ENCODE results near the gene MBD3L4. TPM values are rescaled to one million over a fixed set of nuclear protein-coding genes. Genes with fewer than 3 reads are reported as not detected.

Gene MBD3L4
- total and polyA plus RNA-seq, 10 of the 15 experiments (the other 5 are each of a cell fraction or from before 2014, with no cell fraction given), result not detected

DNA sequence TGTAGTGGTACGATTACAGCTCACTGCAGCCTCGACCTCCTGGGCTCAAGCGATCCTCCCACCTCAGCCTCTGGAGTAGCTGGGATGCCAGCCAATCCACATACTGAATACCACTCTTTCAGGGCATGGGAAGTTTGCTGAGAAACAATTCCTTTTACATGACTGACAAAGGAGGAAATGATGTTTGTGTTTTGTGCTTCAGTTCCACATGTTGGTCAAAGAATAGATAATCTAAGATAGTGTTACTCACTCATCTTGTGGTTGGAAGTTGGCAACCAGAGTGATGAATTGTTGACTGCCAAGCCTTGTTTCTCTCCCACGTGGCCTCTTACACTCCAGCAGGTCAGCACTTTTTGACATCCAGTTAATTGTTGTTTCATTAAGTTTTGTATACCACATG is 26.3 kb downstream of the MBD3L4 start (continued):
- TF ChIP-seq, protein P1, sequence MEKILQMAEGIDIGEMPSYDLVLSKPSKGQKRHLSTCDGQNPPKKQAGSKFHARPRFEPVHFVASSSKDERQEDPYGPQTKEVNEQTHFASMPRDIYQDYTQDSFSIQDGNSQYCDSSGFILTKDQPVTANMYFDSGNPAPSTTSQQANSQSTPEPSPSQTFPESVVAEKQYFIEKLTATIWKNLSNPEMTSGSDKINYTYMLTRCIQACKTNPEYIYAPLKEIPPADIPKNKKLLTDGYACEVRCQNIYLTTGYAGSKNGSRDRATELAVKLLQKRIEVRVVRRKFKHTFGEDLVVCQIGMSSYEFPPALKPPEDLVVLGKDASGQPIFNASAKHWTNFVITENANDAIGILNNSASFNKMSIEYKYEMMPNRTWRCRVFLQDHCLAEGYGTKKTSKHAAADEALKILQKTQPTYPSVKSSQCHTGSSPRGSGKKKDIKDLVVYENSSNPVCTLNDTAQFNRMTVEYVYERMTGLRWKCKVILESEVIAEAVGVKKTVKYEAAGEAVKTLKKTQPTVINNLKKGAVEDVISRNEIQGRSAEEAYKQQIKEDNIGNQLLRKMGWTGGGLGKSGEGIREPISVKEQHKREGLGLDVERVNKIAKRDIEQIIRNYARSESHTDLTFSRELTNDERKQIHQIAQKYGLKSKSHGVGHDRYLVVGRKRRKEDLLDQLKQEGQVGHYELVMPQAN (conservative IDR thresholded peaks at IDR 0.05), result no peak
- TF ChIP-seq SMC3 (IDR thresholded peaks at IDR 0.05; ENCODE audit: borderline replicate concordance, low read length) (no peak), SP1 (IDR thresholded peaks at IDR 0.05; ENCODE audit: low read depth, low read length) (no peak), NBN (IDR thresholded peaks at IDR 0.05) (peak; percentile 72), CREB1 (IDR thresholded peaks at IDR 0.05; ENCODE audit: low read depth) (no peak), NFIC (IDR thresholded peaks at IDR 0.05; ENCODE audit: low read depth, low read length) (peak; percentile 31; the same call in 1 of the 2 replicates), POU2F2 (IDR thresholded peaks at IDR 0.05; ENCODE audit: borderline replicate concordance, low read depth, low read length) (no peak), NR2C1 (IDR thresholded peaks at IDR 0.05) (no peak), MEF2B (IDR thresholded peaks at IDR 0.05; ENCODE audit: partially characterized antibody, poor library complexity, severe bottlenecking) (peak; percentile 39), PAX5 (IDR thresholded peaks at IDR 0.05; ENCODE audit: borderline replicate concordance, low read depth, low read length) (no peak), RFX5 (IDR thresholded peaks at IDR 0.05; ENCODE audit: low read depth, low read length) (no peak), BACH1 (IDR thresholded peaks at IDR 0.05; ENCODE audit: borderline replicate concordance) (peak; percentile 36; the same call in 1 of the 2 replicates), SREBF2 (IDR thresholded peaks at IDR 0.05; ENCODE audit: low read length) (no peak), MEF2A (IDR thresholded peaks at IDR 0.05; ENCODE audit: insufficient read depth, low read depth, low read length) (no peak), ZBED1 (IDR thresholded peaks at IDR 0.05; ENCODE audit: borderline replicate concordance) (no peak), ESRRA (IDR thresholded peaks at IDR 0.05; ENCODE audit: low read length) (no peak), EZH2 (IDR thresholded peaks at IDR 0.05; ENCODE audit: borderline replicate concordance, control insufficient read depth, low read depth, low read length) (no peak), EGR1 (IDR thresholded peaks at IDR 0.05; ENCODE audit: borderline replicate concordance in 1 of 2, low read depth in 2 of 2, low read length in 2 of 2) (no peak), SIX5 (IDR thresholded peaks at IDR 0.05; ENCODE audit: low read depth, low read length, severe bottlenecking) (no peak)
- TF ChIP-seq, protein P2, sequence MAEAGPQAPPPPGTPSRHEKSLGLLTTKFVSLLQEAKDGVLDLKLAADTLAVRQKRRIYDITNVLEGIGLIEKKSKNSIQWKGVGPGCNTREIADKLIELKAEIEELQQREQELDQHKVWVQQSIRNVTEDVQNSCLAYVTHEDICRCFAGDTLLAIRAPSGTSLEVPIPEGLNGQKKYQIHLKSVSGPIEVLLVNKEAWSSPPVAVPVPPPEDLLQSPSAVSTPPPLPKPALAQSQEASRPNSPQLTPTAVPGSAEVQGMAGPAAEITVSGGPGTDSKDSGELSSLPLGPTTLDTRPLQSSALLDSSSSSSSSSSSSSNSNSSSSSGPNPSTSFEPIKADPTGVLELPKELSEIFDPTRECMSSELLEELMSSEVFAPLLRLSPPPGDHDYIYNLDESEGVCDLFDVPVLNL (IDR thresholded peaks at IDR 0.05; ENCODE audit: low read depth, low read length), result no peak
- TF ChIP-seq, protein P3, sequence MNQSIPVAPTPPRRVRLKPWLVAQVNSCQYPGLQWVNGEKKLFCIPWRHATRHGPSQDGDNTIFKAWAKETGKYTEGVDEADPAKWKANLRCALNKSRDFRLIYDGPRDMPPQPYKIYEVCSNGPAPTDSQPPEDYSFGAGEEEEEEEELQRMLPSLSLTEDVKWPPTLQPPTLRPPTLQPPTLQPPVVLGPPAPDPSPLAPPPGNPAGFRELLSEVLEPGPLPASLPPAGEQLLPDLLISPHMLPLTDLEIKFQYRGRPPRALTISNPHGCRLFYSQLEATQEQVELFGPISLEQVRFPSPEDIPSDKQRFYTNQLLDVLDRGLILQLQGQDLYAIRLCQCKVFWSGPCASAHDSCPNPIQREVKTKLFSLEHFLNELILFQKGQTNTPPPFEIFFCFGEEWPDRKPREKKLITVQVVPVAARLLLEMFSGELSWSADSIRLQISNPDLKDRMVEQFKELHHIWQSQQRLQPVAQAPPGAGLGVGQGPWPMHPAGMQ (IDR thresholded peaks at IDR 0.05; ENCODE audit: borderline replicate concordance), result no peak
- TF ChIP-seq, protein P4, sequence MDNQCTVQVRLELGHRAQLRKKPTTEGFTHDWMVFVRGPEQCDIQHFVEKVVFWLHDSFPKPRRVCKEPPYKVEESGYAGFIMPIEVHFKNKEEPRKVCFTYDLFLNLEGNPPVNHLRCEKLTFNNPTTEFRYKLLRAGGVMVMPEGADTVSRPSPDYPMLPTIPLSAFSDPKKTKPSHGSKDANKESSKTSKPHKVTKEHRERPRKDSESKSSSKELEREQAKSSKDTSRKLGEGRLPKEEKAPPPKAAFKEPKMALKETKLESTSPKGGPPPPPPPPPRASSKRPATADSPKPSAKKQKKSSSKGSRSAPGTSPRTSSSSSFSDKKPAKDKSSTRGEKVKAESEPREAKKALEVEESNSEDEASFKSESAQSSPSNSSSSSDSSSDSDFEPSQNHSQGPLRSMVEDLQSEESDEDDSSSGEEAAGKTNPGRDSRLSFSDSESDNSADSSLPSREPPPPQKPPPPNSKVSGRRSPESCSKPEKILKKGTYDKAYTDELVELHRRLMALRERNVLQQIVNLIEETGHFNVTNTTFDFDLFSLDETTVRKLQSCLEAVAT (IDR thresholded peaks at IDR 0.05), result 0 out of 2 replicates have a peak, but pooled peaks have one; percentile 47
- TF ChIP-seq, protein P5, sequence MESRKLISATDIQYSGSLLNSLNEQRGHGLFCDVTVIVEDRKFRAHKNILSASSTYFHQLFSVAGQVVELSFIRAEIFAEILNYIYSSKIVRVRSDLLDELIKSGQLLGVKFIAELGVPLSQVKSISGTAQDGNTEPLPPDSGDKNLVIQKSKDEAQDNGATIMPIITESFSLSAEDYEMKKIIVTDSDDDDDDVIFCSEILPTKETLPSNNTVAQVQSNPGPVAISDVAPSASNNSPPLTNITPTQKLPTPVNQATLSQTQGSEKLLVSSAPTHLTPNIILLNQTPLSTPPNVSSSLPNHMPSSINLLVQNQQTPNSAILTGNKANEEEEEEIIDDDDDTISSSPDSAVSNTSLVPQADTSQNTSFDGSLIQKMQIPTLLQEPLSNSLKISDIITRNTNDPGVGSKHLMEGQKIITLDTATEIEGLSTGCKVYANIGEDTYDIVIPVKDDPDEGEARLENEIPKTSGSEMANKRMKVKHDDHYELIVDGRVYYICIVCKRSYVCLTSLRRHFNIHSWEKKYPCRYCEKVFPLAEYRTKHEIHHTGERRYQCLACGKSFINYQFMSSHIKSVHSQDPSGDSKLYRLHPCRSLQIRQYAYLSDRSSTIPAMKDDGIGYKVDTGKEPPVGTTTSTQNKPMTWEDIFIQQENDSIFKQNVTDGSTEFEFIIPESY (IDR thresholded peaks at IDR 0.05), result no peak
- TF ChIP-seq, protein P6, sequence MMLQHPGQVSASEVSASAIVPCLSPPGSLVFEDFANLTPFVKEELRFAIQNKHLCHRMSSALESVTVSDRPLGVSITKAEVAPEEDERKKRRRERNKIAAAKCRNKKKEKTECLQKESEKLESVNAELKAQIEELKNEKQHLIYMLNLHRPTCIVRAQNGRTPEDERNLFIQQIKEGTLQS (IDR thresholded peaks at IDR 0.05; ENCODE audit: borderline replicate concordance, extremely low read depth, low read depth, low read length), result no peak

All from GM12878 (cell line).